DND-41 (cell line): ENCODE measurements around the gene IGFLR1.

Experiments used
- EZH2 ChIP-seq: IDR thresholded peaks from 3 replicates; pipeline ENCODE4 v1.6.1; 2012; ENCODE audit warnings: borderline replicate concordance, low read depth, mild to moderate bottlenecking, moderate library complexity, low read length, inconsistent platforms; ENCODE audit not compliant: severe bottlenecking
- TF ChIP-seq, protein P1 (sequence below): IDR thresholded peaks from 2 replicates; pipeline ENCODE4 v1.5.1; 2012; ENCODE audit warnings: borderline replicate concordance, low read length, moderate library complexity, mild to moderate bottlenecking; ENCODE audit not compliant: poor library complexity, severe bottlenecking; ENCODE audit errors: extremely low read depth

DNA sequence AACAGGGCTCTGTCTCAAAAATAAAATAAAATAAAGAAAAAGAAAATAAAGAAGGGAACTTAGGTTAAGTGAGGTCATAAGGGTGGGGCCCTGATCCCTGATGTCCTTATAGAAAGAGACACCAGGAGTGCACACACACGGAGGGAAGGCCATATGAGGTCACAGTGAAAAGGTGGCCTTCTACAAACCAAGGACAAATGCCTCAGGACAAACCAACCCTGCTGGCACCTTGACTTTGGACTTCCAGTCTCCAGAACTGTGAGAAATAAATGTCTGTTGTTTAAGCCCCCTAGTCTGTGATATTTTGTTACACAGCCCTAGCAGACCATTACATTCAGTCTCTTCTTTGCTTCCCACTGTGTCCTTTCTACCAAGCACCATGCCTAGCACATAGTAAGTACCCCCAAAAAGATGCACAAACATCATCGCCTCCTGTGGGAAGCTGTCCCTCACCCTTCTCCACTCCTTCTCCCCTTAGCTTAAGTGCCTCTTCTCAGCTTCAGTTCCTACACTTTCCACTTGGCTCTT, 46.3 kb downstream of the IGFLR1 start:
- TF ChIP-seq, protein P1, sequence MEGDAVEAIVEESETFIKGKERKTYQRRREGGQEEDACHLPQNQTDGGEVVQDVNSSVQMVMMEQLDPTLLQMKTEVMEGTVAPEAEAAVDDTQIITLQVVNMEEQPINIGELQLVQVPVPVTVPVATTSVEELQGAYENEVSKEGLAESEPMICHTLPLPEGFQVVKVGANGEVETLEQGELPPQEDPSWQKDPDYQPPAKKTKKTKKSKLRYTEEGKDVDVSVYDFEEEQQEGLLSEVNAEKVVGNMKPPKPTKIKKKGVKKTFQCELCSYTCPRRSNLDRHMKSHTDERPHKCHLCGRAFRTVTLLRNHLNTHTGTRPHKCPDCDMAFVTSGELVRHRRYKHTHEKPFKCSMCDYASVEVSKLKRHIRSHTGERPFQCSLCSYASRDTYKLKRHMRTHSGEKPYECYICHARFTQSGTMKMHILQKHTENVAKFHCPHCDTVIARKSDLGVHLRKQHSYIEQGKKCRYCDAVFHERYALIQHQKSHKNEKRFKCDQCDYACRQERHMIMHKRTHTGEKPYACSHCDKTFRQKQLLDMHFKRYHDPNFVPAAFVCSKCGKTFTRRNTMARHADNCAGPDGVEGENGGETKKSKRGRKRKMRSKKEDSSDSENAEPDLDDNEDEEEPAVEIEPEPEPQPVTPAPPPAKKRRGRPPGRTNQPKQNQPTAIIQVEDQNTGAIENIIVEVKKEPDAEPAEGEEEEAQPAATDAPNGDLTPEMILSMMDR = no peak
- no peak for TF ChIP-seq EZH2
